ENCODE results near the gene MTMR12. TPM values are rescaled to one million over a fixed set of nuclear protein-coding genes. Genes with fewer than 3 reads are reported as not detected.

Gene MTMR12
- total and polyA plus RNA-seq, 2 of the 13 experiments (the other 11 are each of a cell fraction or from before 2014, with no cell fraction given), result 23.4 to 36.6 TPM

- TF ChIP-seq NFAT5 (CRISPR knock-in tag; IDR thresholded peaks at IDR 0.05), result no peak
- no peak for TF ChIP-seq ZNF547 (CRISPR knock-in tag; IDR thresholded peaks at IDR 0.05)
- TF ChIP-seq CEBPG (CRISPR knock-in tag; IDR thresholded peaks at IDR 0.05), result peak; percentile 86
- peak; percentile 94 for TF ChIP-seq FOXP4 (CRISPR knock-in tag; IDR thresholded peaks at IDR 0.05)
- TF ChIP-seq ZNF17 (CRISPR knock-in tag; IDR thresholded peaks at IDR 0.05), result no peak
- 0 out of 2 replicates have a peak, but pooled peaks have one; percentile 46 for TF ChIP-seq ZNF772 (CRISPR knock-in tag; IDR thresholded peaks at IDR 0.05)
- 0 out of 4 replicates have a peak, but pooled peaks of 1 of the 2 experiments have one; percentile 0 for TF ChIP-seq MAFK (conservative IDR thresholded peaks at IDR 0.05 in 1 of 2, IDR thresholded peaks at IDR 0.05 in 1 of 2; ENCODE audit: low read length in 2 of 2)
- TF ChIP-seq ZIK1 (CRISPR knock-in tag; IDR thresholded peaks at IDR 0.05; ENCODE audit: borderline replicate concordance, low read depth), result peak; percentile 67; the same call in 1 of the 2 replicates
- TF ChIP-seq DMTF1 (CRISPR knock-in tag; IDR thresholded peaks at IDR 0.05), result 0 out of 2 replicates have a peak, but pooled peaks have one; percentile 2
- TF ChIP-seq HES4 (CRISPR knock-in tag; IDR thresholded peaks at IDR 0.05; ENCODE audit: borderline replicate concordance), result no peak
- peak; percentile 93 for TF ChIP-seq ZNF280D (CRISPR knock-in tag; IDR thresholded peaks at IDR 0.05)
- TF ChIP-seq POGZ (CRISPR knock-in tag; IDR thresholded peaks at IDR 0.05), result peak; percentile 75
- TF ChIP-seq AGO1 (IDR thresholded peaks at IDR 0.05; ENCODE audit: low read depth, low read length, poor library complexity, severe bottlenecking), result no peak
- no peak for TF ChIP-seq ZNF326 (CRISPR knock-in tag; IDR thresholded peaks at IDR 0.05; ENCODE audit: borderline replicate concordance)
- TF ChIP-seq FLYWCH1 (CRISPR knock-in tag; IDR thresholded peaks at IDR 0.05), result no peak
These were observed 78.9 kb downstream of the MTMR12 start (continued) for GRCh38 chr5:32233696-32234447.

Data from HepG2 (cell line).